ENCODE results near the gene GPX7. TPM values are rescaled to one million over a fixed set of nuclear protein-coding genes. Genes with fewer than 3 reads are reported as not detected.
"Not testable (repeated sequence)": the region's sequence is repeated elsewhere in the genome, so short reads cannot be mapped to it uniquely, and the experiment has no call there.

GPX7 gene
- total RNA-seq, 1 experiment from 2014 or later, result not detected

- Histone ChIP-seq H3K4me3 (ENCODE audit: low read length) (no peak overlapping the region), H3K9ac (ENCODE audit: low read length) (no peak overlapping the region), H3K4me2 (ENCODE audit: low read length) (no peak overlapping the region), H3K4me1 (ENCODE audit: insufficient read depth, low read length) (peaks cover 17% of the 10 kb centered on the region), H3K9me3 (ENCODE audit: low read length) (no peaks in the 10 kb centered on the region), H3K27ac (ENCODE audit: low read length) (no peak overlapping the region), H3F3A (ENCODE audit: low read length, unreplicated experiment) (no peaks in the 10 kb centered on the region), H3K36me3 (ENCODE audit: low read depth, low read length) (no peaks in the 10 kb centered on the region), H3K9me2 (replicated peaks; ENCODE audit: low read length) (no peaks in the 10 kb centered on the region), H4K20me1 (ENCODE audit: low read length) (no peaks in the 10 kb centered on the region), H3K27me3 (ENCODE audit: low read length) (no peaks in the 10 kb centered on the region), H3K79me2 (ENCODE audit: low read length) (no peaks in the 10 kb centered on the region), H2AFZ (ENCODE audit: low read length) (no peak overlapping the region)
- DNase-seq, result no peak
- intact Hi-C loops (cut with micrococcal nuclease), result no loop called here
- ChIA-PET POLR2A (ENCODE audit: unreplicated experiment) (no interaction called here), CTCF (no interaction called here)
- no TSS peak for BruUV-seq (replicated peaks)
- no peak for TF ChIP-seq EZH2phosphoT487 (IDR thresholded peaks at IDR 0.05; ENCODE audit: borderline replicate concordance, low read length)
- no peak for TF ChIP-seq EZH2 (IDR thresholded peaks at IDR 0.05; ENCODE audit: low read length, unreplicated experiment)
- TF ChIP-seq, protein P1, sequence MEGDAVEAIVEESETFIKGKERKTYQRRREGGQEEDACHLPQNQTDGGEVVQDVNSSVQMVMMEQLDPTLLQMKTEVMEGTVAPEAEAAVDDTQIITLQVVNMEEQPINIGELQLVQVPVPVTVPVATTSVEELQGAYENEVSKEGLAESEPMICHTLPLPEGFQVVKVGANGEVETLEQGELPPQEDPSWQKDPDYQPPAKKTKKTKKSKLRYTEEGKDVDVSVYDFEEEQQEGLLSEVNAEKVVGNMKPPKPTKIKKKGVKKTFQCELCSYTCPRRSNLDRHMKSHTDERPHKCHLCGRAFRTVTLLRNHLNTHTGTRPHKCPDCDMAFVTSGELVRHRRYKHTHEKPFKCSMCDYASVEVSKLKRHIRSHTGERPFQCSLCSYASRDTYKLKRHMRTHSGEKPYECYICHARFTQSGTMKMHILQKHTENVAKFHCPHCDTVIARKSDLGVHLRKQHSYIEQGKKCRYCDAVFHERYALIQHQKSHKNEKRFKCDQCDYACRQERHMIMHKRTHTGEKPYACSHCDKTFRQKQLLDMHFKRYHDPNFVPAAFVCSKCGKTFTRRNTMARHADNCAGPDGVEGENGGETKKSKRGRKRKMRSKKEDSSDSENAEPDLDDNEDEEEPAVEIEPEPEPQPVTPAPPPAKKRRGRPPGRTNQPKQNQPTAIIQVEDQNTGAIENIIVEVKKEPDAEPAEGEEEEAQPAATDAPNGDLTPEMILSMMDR (conservative IDR thresholded peaks at IDR 0.05; ENCODE audit: low read depth, low read length), result no peak
- no peak for ATAC-seq
Measured at GRCh38 chr1:52576074-52576473, 26.1 kb upstream of the GPX7 start.

DNA sequence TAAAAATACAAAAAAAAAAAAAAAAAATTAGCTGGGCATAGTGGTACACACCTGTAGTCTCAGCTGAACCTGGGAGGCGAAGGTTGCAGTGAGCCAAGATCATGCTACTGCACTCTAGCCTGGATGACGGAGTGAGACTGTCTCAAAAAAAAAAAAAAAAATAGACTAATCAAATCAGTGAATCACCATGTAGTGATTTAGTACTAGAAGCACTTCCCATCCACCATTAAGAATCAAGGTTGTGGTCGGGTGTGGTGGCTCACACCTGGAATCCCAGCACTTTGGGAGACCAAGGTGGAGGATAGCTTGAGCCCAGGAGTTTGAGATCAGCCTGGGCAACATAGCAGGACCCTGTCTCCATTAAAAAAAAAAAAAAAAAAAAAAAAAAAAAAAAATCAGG lies 24.1 kb upstream of the GPX7 start:
- H3K27me3 ChIP-seq (ENCODE audit: low read length); H3K9ac ChIP-seq (ENCODE audit: low read length); H3K4me2 ChIP-seq (ENCODE audit: low read length); H4K20me1 ChIP-seq (ENCODE audit: low read length); BruUV-seq (replicated peaks); ATAC-seq; H2AFZ ChIP-seq (ENCODE audit: low read length); DNase-seq; H3F3A ChIP-seq (ENCODE audit: low read length, unreplicated experiment); CTCF ChIA-PET; H3K36me3 ChIP-seq (ENCODE audit: low read depth, low read length); H3K9me2 ChIP-seq (replicated peaks; ENCODE audit: low read length); intact Hi-C loops (cut with micrococcal nuclease); H3K27ac ChIP-seq (ENCODE audit: low read length); H3K9me3 ChIP-seq (ENCODE audit: low read length); H3K79me2 ChIP-seq (ENCODE audit: low read length); POLR2A ChIA-PET (ENCODE audit: unreplicated experiment); H3K4me3 ChIP-seq (ENCODE audit: low read length): not testable (repeated sequence)
- H3K4me1 ChIP-seq (ENCODE audit: insufficient read depth, low read length), result peaks cover 17% of the 10 kb centered on the region

GRCh38 chr1:52579415-52579814 lies 22.8 kb upstream of the GPX7 start:
- TF ChIP-seq EZH2phosphoT487 (IDR thresholded peaks at IDR 0.05; ENCODE audit: borderline replicate concordance, low read length), result no peak
- TF ChIP-seq, protein P1 (conservative IDR thresholded peaks at IDR 0.05; ENCODE audit: low read depth, low read length), result no peak
- TF ChIP-seq EZH2 (IDR thresholded peaks at IDR 0.05; ENCODE audit: low read length, unreplicated experiment), result no peak
- Histone ChIP-seq H2AFZ (ENCODE audit: low read length) (no peak overlapping the region), H3K9me3 (ENCODE audit: low read length) (no peaks in the 10 kb centered on the region), H4K20me1 (ENCODE audit: low read length) (no peaks in the 10 kb centered on the region), H3K4me2 (ENCODE audit: low read length) (no peak overlapping the region), H3F3A (ENCODE audit: low read length, unreplicated experiment) (no peaks in the 10 kb centered on the region), H3K4me3 (ENCODE audit: low read length) (no peak overlapping the region), H3K4me1 (ENCODE audit: insufficient read depth, low read length) (peaks cover 12% of the 10 kb centered on the region), H3K9ac (ENCODE audit: low read length) (no peak overlapping the region), H3K9me2 (replicated peaks; ENCODE audit: low read length) (no peaks in the 10 kb centered on the region), H3K27ac (ENCODE audit: low read length) (no peak overlapping the region), H3K27me3 (ENCODE audit: low read length) (no peaks in the 10 kb centered on the region), H3K79me2 (ENCODE audit: low read length) (no peaks in the 10 kb centered on the region), H3K36me3 (ENCODE audit: low read depth, low read length) (no peaks in the 10 kb centered on the region)
- intact Hi-C loops (cut with micrococcal nuclease), result no loop called here
- CTCF ChIA-PET, result no interaction called here
- DNase-seq (no peak), ATAC-seq (no peak)
- POLR2A ChIA-PET (ENCODE audit: unreplicated experiment), result no interaction called here
- no TSS peak for BruUV-seq (replicated peaks)
